GM12864 (cell line): ENCODE results near the gene NOVA1.

ENCODE experiments used
- DNase-seq: peaks from one replicate; pipeline ENCODE4 v3.0.0-alpha.2; 2011; ENCODE audit warnings: low read depth
- H3K4me3 ChIP-seq: 2 replicates; pipeline ENCODE4 v1.5.1; 2011; ENCODE audit warnings: mild to moderate bottlenecking, low read depth, low read length, control low read depth
- CTCF ChIP-seq: IDR thresholded peaks from 2 replicates; pipeline ENCODE4 v1.5.1; 2011; ENCODE audit warnings: low read depth, mild to moderate bottlenecking, moderate library complexity, low read length, control low read depth, inconsistent platforms; ENCODE audit errors: missing control alignments

The NOVA1 gene

GRCh38 chr14:26598672-26599131 lies 869 bp upstream of the NOVA1 start:
- TF ChIP-seq CTCF: no peak
- H3K4me3 ChIP-seq: no peak overlapping the region
- DNase-seq: no peak

DNA sequence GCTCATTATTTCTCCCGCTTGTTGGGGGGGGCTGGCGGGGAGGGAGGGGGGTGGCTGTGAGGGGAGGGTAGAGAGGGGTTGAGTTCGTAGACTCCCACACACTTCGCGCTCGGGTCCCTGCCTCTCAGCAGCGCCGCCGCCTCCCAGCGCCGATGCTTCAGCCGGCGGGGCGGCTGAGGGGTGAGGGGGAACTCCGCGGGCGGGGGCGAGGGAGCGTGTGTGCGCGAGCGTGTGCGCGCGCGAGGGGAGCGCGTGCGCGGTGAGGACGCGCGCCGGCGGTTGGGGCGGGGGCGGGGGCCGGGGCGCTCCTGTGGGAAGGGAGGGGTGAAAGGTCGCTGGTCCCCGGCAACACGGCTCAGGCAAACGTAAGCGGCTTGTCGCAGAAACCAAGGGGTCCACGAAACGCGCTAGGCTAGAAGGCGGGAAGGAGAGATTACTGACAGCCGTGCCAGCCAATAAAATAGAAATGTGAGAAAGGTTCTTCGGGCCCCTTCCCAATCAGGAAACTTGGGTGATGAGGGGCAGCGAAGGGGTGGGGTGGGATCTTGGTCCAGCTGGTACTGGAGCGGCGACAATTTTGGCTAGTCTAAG lies 343 bp upstream of the NOVA1 start:
- H3K4me3 ChIP-seq: no peak overlapping the region
- TF ChIP-seq CTCF: no peak
- DNase-seq: no peak

- no peak for DNase-seq
- no peak overlapping the region for H3K4me3 ChIP-seq
- no peak for TF ChIP-seq CTCF
Measured at GRCh38 chr14:26597071-26597588, 703 bp downstream of the NOVA1 start.

- DNase-seq: no peak
- no peak for TF ChIP-seq CTCF
- no peak overlapping the region for H3K4me3 ChIP-seq
Measured at GRCh38 chr14:26596543-26597061, 1.2 kb downstream of the NOVA1 start.

DNA sequence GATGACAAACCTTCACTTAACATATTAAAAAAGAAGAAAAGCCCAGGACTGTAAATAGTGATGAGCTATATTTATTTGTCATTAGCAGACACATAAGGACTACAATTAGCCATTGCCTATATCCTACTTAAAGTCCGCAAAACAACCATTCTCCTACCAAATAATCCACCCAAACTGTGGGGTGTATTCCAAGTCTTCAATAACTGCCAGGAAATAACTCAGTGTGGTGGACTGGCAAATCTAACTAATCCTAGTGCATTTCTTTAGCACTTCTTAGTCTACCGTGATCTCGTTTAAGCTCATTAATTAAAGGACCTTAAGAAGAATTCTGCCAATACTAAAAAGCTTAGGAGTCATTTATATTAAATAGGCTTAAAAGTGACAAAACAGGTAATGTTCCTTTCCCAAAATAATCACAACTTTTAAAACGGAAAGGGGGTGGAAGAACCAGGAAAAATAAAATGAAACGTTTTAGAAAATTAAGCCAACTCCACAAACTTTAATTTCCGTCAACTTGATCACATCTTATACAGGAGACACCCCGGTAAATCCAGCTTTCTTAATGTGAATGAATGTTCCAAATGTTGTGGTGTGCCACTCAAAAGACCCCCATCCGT lies 1.8 kb downstream of the NOVA1 start:
- no peak for TF ChIP-seq CTCF
- DNase-seq: no peak
- no peak overlapping the region for H3K4me3 ChIP-seq

DNA sequence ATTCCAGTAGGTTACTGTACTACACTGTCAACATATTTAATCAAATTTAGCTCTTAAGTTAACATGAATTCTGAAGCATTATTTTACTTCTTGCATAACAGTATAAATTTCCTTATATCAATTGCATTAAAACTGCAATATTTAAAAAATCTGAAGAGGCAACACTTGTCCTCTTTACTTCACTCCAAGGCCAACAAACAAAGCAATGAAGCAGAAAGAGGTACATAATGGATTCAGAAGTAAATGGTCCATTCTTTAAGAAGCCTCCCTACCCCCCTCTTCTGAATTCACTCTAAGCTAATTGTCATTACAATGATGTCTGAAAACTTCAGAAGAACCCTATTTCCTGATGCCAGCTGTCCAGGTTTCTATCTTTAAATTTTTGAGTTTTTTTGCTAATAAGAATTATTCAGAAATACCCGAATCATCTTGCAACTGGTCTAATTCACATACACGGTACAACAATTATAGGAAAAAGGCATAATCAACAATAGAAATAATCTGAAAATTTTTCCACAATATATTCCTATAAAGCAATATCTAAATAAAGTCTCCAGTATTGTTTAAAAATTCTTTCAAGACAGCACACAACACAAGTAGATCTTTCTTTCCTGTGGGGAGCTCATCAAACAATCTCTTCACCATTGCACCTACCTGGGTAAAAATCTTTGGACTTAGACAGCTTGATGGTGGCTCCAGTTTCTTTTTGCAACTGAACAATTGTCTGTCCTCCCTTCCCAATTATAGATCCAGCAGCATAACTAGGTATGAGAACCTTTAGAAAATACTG lies 2.9 kb downstream of the NOVA1 start:
- no peak overlapping the region for H3K4me3 ChIP-seq
- TF ChIP-seq CTCF: no peak
- no peak for DNase-seq
